ENCODE results near the gene FAM53B. TPM values are rescaled to one million over a fixed set of nuclear protein-coding genes. Genes with fewer than 3 reads are reported as not detected.
A peak's percentile ranks its signal among the peaks of the same experiment; 100 is the strongest.

FAM53B gene
- total RNA-seq, 1 donor from 2014 or later = 41.3 TPM

GRCh38 chr10:124693396-124693795 is 50.8 kb downstream of the FAM53B start:
- H3K4me1 Mint-ChIP-seq = peaks cover 32% of the 10 kb centered on the region
- H3K27ac Mint-ChIP-seq (ENCODE audit: unreplicated experiment) = peak overlapping the region; percentile 43
- DNase-seq (ENCODE audit: low read depth, low spot score) = no peak
- no peaks in the 10 kb centered on the region for H3K27me3 Mint-ChIP-seq (ENCODE audit: low read depth)
- no peaks in the 10 kb centered on the region for H3K9me3 Mint-ChIP-seq
- H3K4me3 Mint-ChIP-seq = no peak overlapping the region
- no peak for TF ChIP-seq CTCF (conservative IDR thresholded peaks at IDR 0.05)
- H3K36me3 Mint-ChIP-seq (ENCODE audit: low read depth) = peaks cover 16% of the 10 kb centered on the region

DNA sequence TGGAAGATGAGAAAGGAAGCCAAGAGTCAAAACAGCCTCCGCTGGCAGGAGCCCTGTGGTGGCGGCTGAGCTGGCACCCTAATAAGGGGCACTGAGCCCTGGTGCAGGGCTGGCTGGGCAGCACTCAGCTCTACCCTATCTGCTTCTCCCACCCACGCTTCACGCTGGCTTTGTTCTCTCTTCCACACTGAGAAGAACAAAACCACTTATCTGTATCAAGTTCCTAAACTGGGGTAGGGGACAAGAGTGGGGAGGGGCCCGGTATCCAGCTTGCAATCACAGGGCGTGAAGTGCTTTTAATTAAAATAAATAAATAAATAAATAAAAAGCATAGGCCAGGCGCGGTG is 52.1 kb downstream of the FAM53B start:
- no peak for DNase-seq (ENCODE audit: low read depth, low spot score)
- Mint-ChIP-seq H3K27me3 (ENCODE audit: low read depth) (no peaks in the 10 kb centered on the region), H3K36me3 (ENCODE audit: low read depth) (peaks cover 16% of the 10 kb centered on the region), H3K9me3 (no peaks in the 10 kb centered on the region), H3K4me3 (no peak overlapping the region), H3K27ac (ENCODE audit: unreplicated experiment) (no peak overlapping the region), H3K4me1 (peaks cover 45% of the 10 kb centered on the region)
- TF ChIP-seq CTCF (conservative IDR thresholded peaks at IDR 0.05) = no peak

DNA sequence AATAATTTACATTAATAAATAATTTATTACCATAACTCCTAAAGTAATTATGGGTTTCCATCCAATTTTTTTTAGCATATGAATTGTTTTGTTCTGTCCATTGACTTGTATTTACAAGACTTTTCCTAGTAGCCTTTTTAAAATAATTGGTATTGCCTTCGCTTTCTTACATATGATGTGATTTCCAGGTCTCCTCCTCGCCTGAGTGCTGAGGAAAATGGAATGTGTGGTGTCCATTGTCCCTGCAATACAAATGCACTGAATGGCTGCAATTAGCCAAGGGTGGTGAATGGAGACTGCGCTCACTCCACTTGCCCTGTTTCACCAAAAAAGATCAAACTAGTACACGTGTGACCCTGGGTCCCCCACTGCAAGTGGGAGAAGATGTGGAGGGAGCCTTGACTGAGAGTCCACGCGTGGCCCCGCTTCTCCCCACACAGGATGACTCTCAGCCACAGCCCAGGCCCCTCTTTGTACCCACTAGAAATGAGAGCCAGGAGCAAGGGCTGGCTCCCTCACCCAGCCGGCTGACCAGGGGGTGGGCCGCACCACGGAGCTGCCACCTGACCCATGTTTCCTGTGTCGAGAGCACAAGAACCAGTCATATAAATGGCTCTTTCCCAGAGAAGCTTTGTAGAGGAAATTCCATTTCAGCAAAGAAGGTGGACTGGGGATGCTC is 52.6 kb downstream of the FAM53B start:
- no peak overlapping the region for H3K27ac Mint-ChIP-seq (ENCODE audit: unreplicated experiment)
- no peaks in the 10 kb centered on the region for H3K27me3 Mint-ChIP-seq (ENCODE audit: low read depth)
- H3K4me3 Mint-ChIP-seq = no peak overlapping the region
- no peak for TF ChIP-seq CTCF (conservative IDR thresholded peaks at IDR 0.05)
- no peaks in the 10 kb centered on the region for H3K9me3 Mint-ChIP-seq
- DNase-seq (ENCODE audit: low read depth, low spot score) = no peak
- H3K4me1 Mint-ChIP-seq = peaks cover 50% of the 10 kb centered on the region
- peaks cover 16% of the 10 kb centered on the region for H3K36me3 Mint-ChIP-seq (ENCODE audit: low read depth)

GRCh38 chr10:124691002-124691401 is 53.2 kb downstream of the FAM53B start:
- no peak for DNase-seq (ENCODE audit: low read depth, low spot score)
- no peaks in the 10 kb centered on the region for H3K9me3 Mint-ChIP-seq
- H3K4me1 Mint-ChIP-seq = peaks cover 56% of the 10 kb centered on the region
- peaks cover 14% of the 10 kb centered on the region for H3K36me3 Mint-ChIP-seq (ENCODE audit: low read depth)
- TF ChIP-seq CTCF (conservative IDR thresholded peaks at IDR 0.05) = no peak
- H3K27me3 Mint-ChIP-seq (ENCODE audit: low read depth) = no peaks in the 10 kb centered on the region
- H3K4me3 Mint-ChIP-seq = no peak overlapping the region
- no peak overlapping the region for H3K27ac Mint-ChIP-seq (ENCODE audit: unreplicated experiment)

GRCh38 chr10:124689911-124690498 is 54.2 kb downstream of the FAM53B start:
- Mint-ChIP-seq H3K4me1 (peaks cover 62% of the 10 kb centered on the region), H3K27me3 (ENCODE audit: low read depth) (no peaks in the 10 kb centered on the region), H3K4me3 (no peak overlapping the region), H3K36me3 (ENCODE audit: low read depth) (peaks cover 5% of the 10 kb centered on the region), H3K9me3 (no peaks in the 10 kb centered on the region), H3K27ac (ENCODE audit: unreplicated experiment) (peak overlapping the region; percentile 67)
- no peak for TF ChIP-seq CTCF (conservative IDR thresholded peaks at IDR 0.05)
- no peak for DNase-seq (ENCODE audit: low read depth, low spot score)
